ENCODE data around the gene TUBB4B. TPM values are rescaled to one million over a fixed set of nuclear protein-coding genes. Genes with fewer than 3 reads are reported as not detected.

The TUBB4B gene
- total RNA-seq, 1 donor from 2014 or later = 329 TPM

GRCh38 chr9:137218212-137218753 lies 22.8 kb upstream of the TUBB4B start:
- Mint-ChIP-seq H3K27me3 (ENCODE audit: low read depth) (peaks cover 2% of the 10 kb centered on the region), H3K4me1 (no peaks in the 10 kb centered on the region), H3K4me3 (peak overlapping the region; percentile 57), H3K27ac (ENCODE audit: unreplicated experiment) (no peak overlapping the region), H3K36me3 (ENCODE audit: low read depth) (no peaks in the 10 kb centered on the region), H3K9me3 (no peaks in the 10 kb centered on the region)
- DNase-seq (ENCODE audit: low read depth, low spot score) = no peak
- TF ChIP-seq CTCF (conservative IDR thresholded peaks at IDR 0.05) = no peak

- Mint-ChIP-seq H3K9me3 (no peaks in the 10 kb centered on the region), H3K27me3 (ENCODE audit: low read depth) (peaks cover 2% of the 10 kb centered on the region), H3K27ac (ENCODE audit: unreplicated experiment) (no peak overlapping the region), H3K36me3 (ENCODE audit: low read depth) (no peaks in the 10 kb centered on the region), H3K4me1 (no peaks in the 10 kb centered on the region), H3K4me3 (peak overlapping the region; percentile 57)
- DNase-seq (ENCODE audit: low read depth, low spot score) = no peak
- no peak for TF ChIP-seq CTCF (conservative IDR thresholded peaks at IDR 0.05)
Measured at GRCh38 chr9:137218754-137219271, 22.3 kb upstream of the TUBB4B start.

GRCh38 chr9:137219757-137220316 lies 21.2 kb upstream of the TUBB4B start:
- TF ChIP-seq CTCF (conservative IDR thresholded peaks at IDR 0.05) = no peak
- no peak for DNase-seq (ENCODE audit: low read depth, low spot score)
- no peaks in the 10 kb centered on the region for H3K36me3 Mint-ChIP-seq (ENCODE audit: low read depth)
- H3K4me1 Mint-ChIP-seq = no peaks in the 10 kb centered on the region
- H3K4me3 Mint-ChIP-seq = peak overlapping the region; percentile 49
- no peak overlapping the region for H3K27ac Mint-ChIP-seq (ENCODE audit: unreplicated experiment)
- H3K27me3 Mint-ChIP-seq (ENCODE audit: low read depth) = peaks cover 2% of the 10 kb centered on the region
- H3K9me3 Mint-ChIP-seq = no peaks in the 10 kb centered on the region

GRCh38 chr9:137220317-137221094 lies 20.6 kb upstream of the TUBB4B start:
- no peak overlapping the region for H3K27ac Mint-ChIP-seq (ENCODE audit: unreplicated experiment)
- no peaks in the 10 kb centered on the region for H3K36me3 Mint-ChIP-seq (ENCODE audit: low read depth)
- peak overlapping the region; percentile 54 for H3K4me3 Mint-ChIP-seq
- peaks cover 2% of the 10 kb centered on the region for H3K27me3 Mint-ChIP-seq (ENCODE audit: low read depth)
- no peaks in the 10 kb centered on the region for H3K9me3 Mint-ChIP-seq
- no peaks in the 10 kb centered on the region for H3K4me1 Mint-ChIP-seq
- TF ChIP-seq CTCF (conservative IDR thresholded peaks at IDR 0.05) = no peak
- DNase-seq (ENCODE audit: low read depth, low spot score) = no peak

GRCh38 chr9:137221095-137221505 lies 20.0 kb upstream of the TUBB4B start:
- no peak for DNase-seq (ENCODE audit: low read depth, low spot score)
- Mint-ChIP-seq H3K4me1 (no peaks in the 10 kb centered on the region), H3K36me3 (ENCODE audit: low read depth) (no peaks in the 10 kb centered on the region), H3K4me3 (peak overlapping the region; percentile 54), H3K9me3 (no peaks in the 10 kb centered on the region), H3K27ac (ENCODE audit: unreplicated experiment) (no peak overlapping the region), H3K27me3 (ENCODE audit: low read depth) (peaks cover 2% of the 10 kb centered on the region)
- TF ChIP-seq CTCF (conservative IDR thresholded peaks at IDR 0.05) = no peak
